Body of pancreas (tissue), 4 donors: ENCODE results near the gene NES. TPM values are rescaled to one million over a fixed set of nuclear protein-coding genes. Genes with fewer than 3 reads are reported as not detected.

Source experiments
- ATAC-seq: fragments of 150-250 bp; one replicate; pipeline ENCODE4 v1.9.1; 2016
- DNase-seq, 4 donors: peaks; one replicate each; pipeline ENCODE4 v3.0.0-alpha.2; 2019
- H3K27ac ChIP-seq, 4 donors: fragments of 200-600 bp; sonication (generic); 1 replicate in 3 of 4; 2 replicates in 1 of 4; pipeline versions ENCODE4 v1.5.1 to v1.6.1; 2016 to 2019; ENCODE audit warnings: mild to moderate bottlenecking in 1 of 4, mixed read lengths in 1 of 4, moderate library complexity in 1 of 4
- H3K27me3 ChIP-seq, 2 donors: fragments of 200-600 bp; sonication (generic); one replicate each; pipeline ENCODE4 v1.6.0; 2016; ENCODE audit warnings: mild to moderate bottlenecking in 1 of 2
- H3K36me3 ChIP-seq, 2 donors: fragments of 200-600 bp; sonication (generic); replicated peaks in 1 of 2; 2 replicates each; pipeline ENCODE4 v1.5.1; 2016; ENCODE audit warnings: low read depth in 2 of 2; ENCODE audit not compliant: insufficient read depth in 1 of 2
- H3K4me1 ChIP-seq: fragments of 200-600 bp; sonication (generic); one replicate; pipeline ENCODE4 v1.6.0; 2016
- H3K4me3 ChIP-seq, 2 donors: fragments of 200-600 bp; sonication (generic); 1 replicate in 1 of 2; 2 replicates in 1 of 2; pipeline ENCODE4 v1.5.1; 2016 to 2019
- H3K9me3 ChIP-seq, 3 donors: fragments of 200-600 bp; sonication (generic); 1 replicate in 2 of 3; 2 replicates in 1 of 3; pipeline ENCODE4 v1.5.1; 2016
- CTCF ChIP-seq, 7 experiments: fragments of 450-650 bp in 4 of 7; fragments of 200-600 bp in 3 of 7; sonication (generic) in 3 of 7; IDR thresholded peaks; one replicate each; pipeline ENCODE4 v1.5.1; 2016 to 2019; ENCODE audit warnings: antibody characterized with exemption in 7 of 7
- POLR2A ChIP-seq, 3 donors: fragments of 450-650 bp; IDR thresholded peaks; one replicate each; pipeline ENCODE4 v1.6.1; 2016; ENCODE audit warnings: antibody characterized with exemption in 3 of 3, mild to moderate bottlenecking in 2 of 3
- WGBS, 2 donors: methylation state at CpG; one replicate each; pipeline ENCODE4 v1.1.5; 2017; 5-methylcytosine and 5-hydroxymethylcytosine counted together
- intact Hi-C: fragments of 100-400 bp; cut with DNase I; formaldehyde crosslinking; loops from one replicate; pipeline ENCODE4 v1.15.1; 2023
- total RNA-seq, 2 donors: library from RNA; depleted of rRNA; stranded (reverse); fragments of >200 nt; gene quantifications; one replicate each; pipeline ENCODE4 v1.1.0, GENCODE V29; 2016

The NES gene
- total RNA-seq, 2 donors from 2014 or later = 4.2 to 12.2 TPM

DNA sequence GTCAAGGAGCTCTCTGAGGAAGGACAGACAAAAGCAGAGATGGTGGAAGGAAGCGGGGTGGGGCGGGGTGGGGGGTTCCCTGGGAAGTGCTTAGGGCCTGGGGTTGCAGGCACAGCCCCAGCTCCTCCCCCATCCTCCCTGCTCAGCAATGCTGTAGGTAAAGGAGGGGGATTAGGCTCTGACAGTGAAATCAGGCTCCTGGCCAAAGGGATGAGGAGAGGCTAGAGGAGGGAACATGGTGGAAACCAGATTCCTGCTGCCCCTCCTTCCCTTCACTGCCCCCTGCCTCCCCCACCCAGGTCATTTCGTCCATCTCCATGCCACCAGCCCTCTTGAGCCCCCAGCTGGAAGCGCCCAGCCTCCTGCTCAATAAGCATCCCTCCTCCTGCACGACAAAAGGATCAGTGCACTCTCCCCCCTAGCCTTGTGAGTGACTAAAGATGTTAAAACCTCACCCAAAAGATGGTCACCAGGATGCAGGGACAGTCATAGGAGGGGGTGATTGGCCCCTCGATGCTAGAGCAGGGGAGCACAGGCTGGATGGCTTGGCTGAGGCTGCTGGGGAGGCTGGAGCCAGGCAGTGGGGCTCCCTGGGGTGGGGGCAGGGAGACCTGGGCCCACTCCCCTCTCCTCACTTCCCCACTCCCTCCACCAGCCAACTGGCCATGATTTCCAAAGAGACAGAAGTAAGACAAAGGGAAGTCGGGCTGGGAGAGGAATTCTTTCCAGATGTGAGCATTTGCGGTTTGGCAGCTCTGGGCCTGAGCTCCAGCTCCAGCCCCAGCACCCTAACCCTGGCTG is 30.4 kb upstream of the NES start:
- intact Hi-C loops = no loop called here
- no peak overlapping the region for H3K27ac ChIP-seq
- H3K4me3 ChIP-seq = no peak overlapping the region
- peaks cover 0 to 6% of the 10 kb centered on the region in 2 donors for H3K27me3 ChIP-seq
- TF ChIP-seq POLR2A (IDR thresholded peaks at IDR 0.05) (no peak), CTCF (IDR thresholded peaks at IDR 0.05) (no peak)
- no peaks in the 10 kb centered on the region for H3K9me3 ChIP-seq
- no peak for ATAC-seq
- H3K36me3 ChIP-seq = no peaks in the 10 kb centered on the region
- WGBS, 2 donors = 55 to 80% methylated on average over 5 to 8 of the region's 8 CpGs
- no peak for DNase-seq
- peaks cover 41% of the 10 kb centered on the region for H3K4me1 ChIP-seq

GRCh38 chr1:156706657-156707416 is 29.6 kb upstream of the NES start:
- Histone ChIP-seq H3K27me3 (peaks cover 0 to 6% of the 10 kb centered on the region in 2 donors), H3K4me3 (no peak overlapping the region), H3K36me3 (no peaks in the 10 kb centered on the region), H3K27ac (peak overlapping the region in 1 of 4 donors; percentile 26), H3K9me3 (no peaks in the 10 kb centered on the region), H3K4me1 (peaks cover 41% of the 10 kb centered on the region)
- intact Hi-C loops = no loop called here
- 15 to 27% methylated on average over 23 to 29 of the region's 29 CpGs for whole genome bisulfite sequencing, 2 donors
- peak; percentile 32 to 62 (median 48) for DNase-seq
- peak; percentile 15 for ATAC-seq
- TF ChIP-seq CTCF (IDR thresholded peaks at IDR 0.05) (no peak), POLR2A (IDR thresholded peaks at IDR 0.05) (no peak)

DNA sequence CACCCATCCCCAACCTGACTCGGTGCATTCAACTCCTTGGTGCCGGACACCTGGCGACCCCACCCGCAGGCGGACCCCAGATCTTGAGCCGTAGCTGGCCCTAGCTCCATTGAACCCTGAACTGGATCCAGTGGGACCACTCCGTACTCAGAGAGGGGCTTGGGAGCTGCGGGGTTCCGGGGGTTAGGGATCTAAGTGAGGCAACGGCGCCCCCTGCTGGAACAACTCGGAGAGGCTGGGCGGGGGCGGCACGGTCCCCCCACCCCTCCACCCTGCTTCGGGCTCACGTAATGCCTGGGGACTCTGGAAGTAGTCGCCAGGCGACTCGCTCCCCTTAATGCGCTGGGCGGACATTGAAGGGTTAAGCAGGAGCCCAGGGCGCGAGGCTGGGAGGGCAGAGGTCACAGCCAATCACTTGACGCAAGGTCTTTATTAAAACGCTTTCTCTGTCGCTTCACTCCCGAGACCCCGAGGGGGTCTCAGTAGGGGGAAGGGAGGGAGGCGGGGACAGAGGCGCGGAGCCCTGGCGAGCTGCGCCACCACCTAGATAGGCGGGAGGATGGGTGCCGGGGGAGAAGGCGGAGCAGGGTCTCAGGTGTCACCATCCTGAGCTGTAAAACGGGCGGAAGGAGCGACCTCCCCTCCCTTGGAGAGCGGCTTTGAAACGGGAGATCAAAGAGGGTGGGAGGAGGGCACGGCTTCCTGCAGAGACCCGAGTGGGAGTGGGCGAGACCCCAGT is 28.9 kb upstream of the NES start:
- no peaks in the 10 kb centered on the region for H3K36me3 ChIP-seq
- H3K27me3 ChIP-seq = peaks cover 0 to 6% of the 10 kb centered on the region in 2 donors
- H3K4me3 ChIP-seq = peak overlapping the region in 1 of 2 donors; percentile 5
- no peaks in the 10 kb centered on the region for H3K9me3 ChIP-seq
- 1 to 2% methylated on average over 24 to 45 of the region's 45 CpGs for WGBS, 2 donors
- DNase-seq = peak; percentile 51 to 77 (median 61)
- intact Hi-C loops = no loop called here
- peak overlapping the region in 1 of 4 donors; percentile 26 for H3K27ac ChIP-seq
- H3K4me1 ChIP-seq = peaks cover 41% of the 10 kb centered on the region
- TF ChIP-seq POLR2A (IDR thresholded peaks at IDR 0.05) (no peak), CTCF (IDR thresholded peaks at IDR 0.05) (peak; percentile 60 to 75 (median 72))
- ATAC-seq = peak; percentile 55

DNA sequence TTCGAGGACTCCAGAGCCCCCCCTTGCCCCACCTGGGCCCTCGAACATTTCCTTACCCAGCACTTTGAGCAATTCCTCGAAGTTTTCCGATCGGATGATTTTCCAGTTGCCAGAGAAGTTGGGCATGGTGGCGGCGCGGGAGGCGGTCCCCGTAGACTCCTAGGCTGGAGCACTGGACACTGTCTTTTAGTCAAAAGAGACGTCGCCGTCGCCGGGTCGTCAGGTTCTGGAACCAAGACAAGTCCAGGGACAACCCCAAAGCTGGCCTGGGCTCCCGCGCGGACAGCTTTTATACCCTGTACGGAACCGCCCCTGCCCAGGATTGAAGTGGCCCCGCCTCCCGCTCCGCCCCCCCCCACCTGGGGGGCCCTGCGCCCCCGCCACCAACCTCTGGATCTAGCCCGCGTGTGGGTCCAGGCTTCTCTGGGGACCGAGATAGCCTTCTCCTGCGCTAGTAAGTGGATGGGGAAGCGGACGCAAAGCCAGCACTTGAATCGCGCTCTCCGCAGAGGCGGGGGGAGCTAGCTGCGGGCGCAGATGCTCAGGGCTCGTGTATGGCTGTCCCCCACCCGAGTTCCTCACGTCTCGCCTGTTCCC is 28.2 kb upstream of the NES start, which contains the start of gene CRABP2:
Gene CRABP2 (minus strand): TSS at position 263 of the 597 bp plus-strand sequence. CDS start 137 bp downstream, at position 126.
- TF ChIP-seq POLR2A (IDR thresholded peaks at IDR 0.05) = no peak
- intact Hi-C loops = no loop called here
- Histone ChIP-seq H3K4me3 (peak within 1 kb of the TSS in 1 of 2 donors; percentile 5), H3K27ac (peak within 1 kb of the TSS in 1 of 4 donors; percentile 26), H3K4me1 (peaks cover 41% of the 10 kb centered on the region), H3K27me3 (peaks cover 0 to 6% of the 10 kb centered on the region in 2 donors), H3K9me3 (no peaks in the 10 kb centered on the region), H3K36me3 (no peaks in the 10 kb centered on the region)
- WGBS, 2 donors = 1 to 2% methylated on average over 24 to 42 of the region's 42 CpGs
- ATAC-seq (peak; percentile 19), DNase-seq (peak in 2 of 4 donors; percentile 38 to 39)
